GM18870 (cell line): Measurements from ENCODE around the gene NELL1.

ENCODE experiments used
- ATAC-seq: cut with Tn5 transposase; IDR thresholded peaks from one replicate; pipeline ENCODE4 v1.9.1; 2021; ENCODE audit warnings: moderate library complexity; ENCODE audit not compliant: unreplicated experiment

NELL1 gene

DNA sequence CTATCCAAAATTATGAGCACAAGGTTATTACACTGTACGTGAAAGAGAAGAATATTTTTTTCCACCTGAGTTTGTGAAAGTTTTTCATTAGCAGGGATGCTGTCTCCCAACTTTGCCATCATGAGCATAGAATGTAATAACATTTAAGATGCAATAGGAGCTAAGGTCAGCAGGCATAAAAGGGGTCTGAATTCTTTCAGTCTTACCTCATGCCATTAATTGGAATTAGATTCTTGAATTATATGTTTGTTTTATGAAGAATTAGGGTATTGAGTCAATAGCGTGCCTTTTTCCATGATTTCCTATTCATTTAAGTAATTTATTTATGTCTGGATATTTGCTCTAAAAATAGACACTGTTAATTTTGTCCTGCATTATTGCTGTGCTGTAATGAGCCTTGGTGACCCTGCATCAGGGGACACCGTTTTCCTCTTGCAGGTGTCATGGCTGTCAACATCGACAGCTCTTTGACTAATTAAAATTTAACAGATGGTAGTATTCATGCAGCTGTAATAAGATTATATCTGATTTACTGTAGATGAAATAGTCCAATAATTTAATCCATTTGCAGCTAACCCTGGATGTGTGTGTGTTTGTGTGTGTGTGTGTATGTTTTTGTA is 637.5 kb downstream of the NELL1 start:
- ATAC-seq = no peak

DNA sequence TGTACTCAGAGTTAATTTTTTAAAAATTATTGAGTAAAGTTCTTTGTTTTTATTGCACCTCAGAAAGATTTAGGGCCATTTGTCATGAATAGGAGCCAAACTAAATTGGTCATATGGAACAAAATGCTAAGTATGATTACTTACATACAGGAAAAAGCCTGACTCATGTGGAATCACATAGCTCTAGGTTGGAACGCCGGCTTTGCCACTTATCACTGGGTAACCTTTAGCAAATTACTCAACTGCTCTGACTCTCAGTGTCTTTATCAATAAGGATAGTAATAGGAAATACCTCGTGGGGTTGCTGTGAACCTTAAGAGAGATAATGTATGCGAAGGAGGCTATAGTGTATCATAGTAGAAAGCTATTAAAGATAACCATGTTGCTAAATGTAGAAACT is 638.5 kb downstream of the NELL1 start:
- ATAC-seq = no peak

DNA sequence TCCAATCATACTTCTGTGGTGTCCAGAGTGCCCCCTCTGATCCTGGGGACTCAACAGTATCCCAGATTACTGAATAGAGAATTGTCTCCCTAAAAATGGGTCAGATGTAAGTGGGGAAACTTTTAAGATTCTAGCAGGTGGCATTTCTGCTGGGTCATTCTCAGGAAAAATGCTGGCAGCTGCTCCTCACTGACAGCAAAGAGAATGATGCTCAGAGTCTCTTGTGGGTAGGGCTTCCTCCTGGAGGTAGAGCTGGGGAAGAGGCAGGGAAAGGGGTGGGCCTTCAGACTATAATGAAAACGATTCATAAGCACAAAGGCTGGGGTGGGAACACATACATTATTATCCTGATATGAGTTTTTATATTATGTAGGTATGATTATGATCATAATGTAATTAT is 647.2 kb downstream of the NELL1 start:
- ATAC-seq = no peak

GRCh38 chr11:21321072-21321471 is 651.7 kb downstream of the NELL1 start:
- ATAC-seq = no peak

- no peak for ATAC-seq
Observed at GRCh38 chr11:21321530-21321929, 652.1 kb downstream of the NELL1 start.

- ATAC-seq = no peak
Observed at GRCh38 chr11:21323617-21324016, 654.2 kb downstream of the NELL1 start.

DNA sequence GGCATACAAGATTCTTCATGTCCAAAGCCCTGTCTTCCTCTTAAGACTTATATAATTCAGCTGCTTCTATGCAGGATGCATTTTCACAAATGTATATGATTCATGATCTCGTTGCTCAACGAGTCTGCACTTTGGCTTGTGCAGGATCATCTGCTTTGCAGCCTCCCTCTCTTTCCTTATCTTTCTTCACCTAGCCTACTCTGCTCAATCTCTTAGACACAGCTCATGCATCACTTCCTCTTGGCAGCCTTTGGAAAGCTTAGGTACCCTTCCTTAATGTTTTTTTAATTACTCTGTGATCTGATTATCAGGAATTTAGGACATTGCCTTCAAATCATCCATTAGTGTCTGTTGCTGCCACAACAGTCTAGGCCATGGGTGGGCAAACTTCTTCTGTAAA is 673.8 kb downstream of the NELL1 start:
- ATAC-seq = no peak

DNA sequence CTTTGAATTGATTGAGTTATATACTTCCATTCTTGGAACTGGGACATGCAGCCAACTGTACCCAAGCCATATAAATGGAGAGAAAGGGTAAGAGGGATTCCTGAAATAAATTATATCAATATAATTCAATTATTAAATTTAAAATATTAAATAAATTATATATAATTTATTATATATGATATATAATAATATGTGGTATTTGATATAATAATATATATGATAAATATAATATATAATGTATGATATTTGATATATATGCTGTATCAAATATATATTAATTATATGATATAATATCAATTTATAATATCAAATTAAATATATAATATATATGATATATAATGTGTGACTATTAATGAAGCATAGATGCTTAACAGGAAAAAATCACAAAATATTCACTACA is 677.0 kb downstream of the NELL1 start:
- no peak for ATAC-seq

- no peak for ATAC-seq
Observed at GRCh38 chr11:21350613-21351012, 681.2 kb downstream of the NELL1 start.

GRCh38 chr11:21353425-21353824 is 684.0 kb downstream of the NELL1 start:
- ATAC-seq = no peak

DNA sequence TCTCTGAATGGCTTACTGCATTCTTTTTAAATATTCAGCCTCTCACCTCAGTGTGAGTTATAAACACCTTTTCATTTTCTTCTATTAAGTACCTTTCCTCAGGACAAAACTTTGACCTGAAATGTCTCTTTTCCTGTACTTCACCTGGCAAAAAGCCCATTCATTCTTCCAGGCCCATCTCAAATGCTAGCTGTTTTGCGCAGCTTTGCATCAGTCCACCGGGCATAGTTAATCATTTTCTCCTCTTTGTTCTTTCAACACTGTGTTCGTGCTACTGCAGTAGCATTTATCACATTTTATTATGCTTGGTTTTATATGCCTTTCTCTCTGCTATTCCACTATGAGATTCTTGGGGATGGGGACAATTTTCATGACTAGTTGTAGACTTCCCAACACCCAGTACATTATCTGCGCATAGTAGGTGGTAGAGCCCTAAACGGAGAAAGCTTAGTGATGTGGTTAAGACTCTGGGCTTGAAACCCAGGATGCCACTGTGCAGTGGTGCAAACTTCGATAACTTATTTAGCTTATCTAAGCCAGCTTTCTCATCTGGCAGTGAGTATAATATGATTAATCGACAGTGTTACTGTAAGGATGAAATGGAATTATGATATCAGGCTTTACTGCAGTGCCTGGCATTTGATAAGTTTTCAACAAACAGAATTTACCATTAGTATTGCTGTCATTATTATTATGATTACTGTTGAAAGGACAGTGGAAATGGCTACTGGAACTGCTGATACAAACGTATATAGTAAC is 695.7 kb downstream of the NELL1 start:
- no peak for ATAC-seq

GRCh38 chr11:21369947-21370346 is 700.6 kb downstream of the NELL1 start:
- ATAC-seq = no peak

GRCh38 chr11:21371044-21371443 is 701.7 kb downstream of the NELL1 start:
- ATAC-seq = no peak

- no peak for ATAC-seq
Observed at GRCh38 chr11:21372672-21373071, 703.3 kb downstream of the NELL1 start.

DNA sequence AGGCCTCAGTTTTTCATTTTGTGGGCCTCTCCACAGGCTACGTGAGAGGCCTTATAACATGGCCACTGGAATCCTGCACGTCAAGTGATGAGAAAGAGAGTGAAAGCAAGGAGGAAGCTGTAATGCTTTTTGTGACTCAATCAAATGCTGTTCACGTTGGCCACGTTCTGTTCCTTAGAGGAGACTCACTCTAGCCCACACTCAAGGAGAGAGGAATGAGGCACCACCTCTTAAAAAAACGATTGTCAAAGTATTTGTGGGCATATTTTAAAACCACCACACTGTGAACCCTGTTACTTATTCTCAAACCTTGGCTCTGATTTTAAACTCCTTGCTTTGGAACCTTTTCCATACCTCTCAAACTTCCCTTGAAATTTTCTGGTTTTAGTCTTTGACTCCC is 705.0 kb downstream of the NELL1 start:
- no peak for ATAC-seq

- ATAC-seq = no peak
Observed at GRCh38 chr11:21385669-21386440, 716.5 kb downstream of the NELL1 start.

DNA sequence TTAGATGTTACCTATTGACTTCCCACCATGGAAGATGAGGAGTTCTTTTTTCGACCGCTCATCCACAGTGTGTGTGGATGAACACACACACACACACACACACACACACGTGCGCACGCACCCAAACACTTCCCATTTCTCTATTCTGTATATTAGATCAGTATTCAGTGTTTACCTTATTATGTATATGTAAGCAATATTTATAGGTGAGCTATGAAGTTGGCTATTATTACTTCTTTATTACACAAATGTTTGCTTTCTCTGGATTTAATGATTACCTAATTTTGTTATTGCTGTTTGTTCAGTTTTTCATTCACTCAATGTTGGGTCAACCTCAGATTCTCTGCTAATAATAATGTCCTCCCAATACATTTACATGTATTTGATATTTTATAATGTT is 721.0 kb downstream of the NELL1 start:
- ATAC-seq = no peak

DNA sequence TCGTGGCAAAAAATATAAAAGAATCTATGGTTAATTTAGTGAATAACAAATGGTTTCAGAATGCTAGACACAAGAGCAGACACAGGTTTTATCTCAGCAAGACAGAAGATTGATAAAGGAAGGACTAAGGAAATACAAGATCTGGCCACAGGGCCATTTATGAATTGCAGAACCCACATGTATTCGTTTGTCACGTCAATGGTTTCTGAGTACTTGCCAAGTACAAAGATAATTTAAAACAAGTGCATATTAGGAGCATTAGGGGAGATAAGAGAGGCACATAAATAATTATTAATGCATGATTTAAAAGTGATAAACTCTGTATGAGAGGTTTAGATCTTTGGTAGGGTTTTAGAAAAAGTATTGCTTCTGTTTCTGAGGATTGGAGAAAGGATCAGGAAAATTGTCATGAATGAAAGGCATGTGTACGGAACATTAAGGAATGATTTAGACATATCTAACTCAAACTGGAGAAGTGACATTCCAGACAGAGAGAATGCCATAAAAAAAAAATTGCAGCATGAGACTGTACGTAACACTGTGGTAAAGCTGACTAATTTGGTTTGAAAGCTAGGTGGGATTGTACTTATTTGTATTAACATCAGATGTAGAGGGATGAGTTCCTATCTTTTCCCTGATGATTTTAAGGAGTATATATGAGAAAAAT is 727.1 kb downstream of the NELL1 start:
- no peak for ATAC-seq

- no peak for ATAC-seq
Observed at GRCh38 chr11:21398195-21398594, 728.8 kb downstream of the NELL1 start.

GRCh38 chr11:21401496-21401895 is 732.1 kb downstream of the NELL1 start:
- ATAC-seq = no peak

DNA sequence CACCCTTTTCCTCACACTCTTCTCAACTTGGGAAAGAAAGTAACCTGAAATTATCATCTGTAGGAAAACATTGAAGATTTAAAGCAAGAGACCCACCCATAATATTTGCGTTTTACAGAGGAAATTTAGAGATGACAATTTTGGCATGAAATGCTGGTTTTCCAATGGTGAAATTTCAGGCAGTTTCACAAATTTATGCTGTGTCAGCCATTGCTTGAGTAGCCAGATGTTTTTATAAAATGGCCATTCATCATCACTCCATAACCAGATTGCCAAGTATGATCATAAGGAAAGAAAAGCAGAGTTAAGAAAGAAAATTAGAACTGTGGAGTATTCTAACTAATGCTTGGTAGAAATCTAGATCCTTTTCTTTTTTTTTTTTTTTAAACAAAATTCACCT is 732.9 kb downstream of the NELL1 start:
- no peak for ATAC-seq

- ATAC-seq = no peak
Observed at GRCh38 chr11:21403069-21403468, 733.7 kb downstream of the NELL1 start.
